Stomach (tissue), 4 donors: ENCODE measurements around the gene ASMTL.

ENCODE experiments used
- EP300 ChIP-seq: sonication (generic); formaldehyde crosslinking; IDR thresholded peaks from one replicate; pipeline ENCODE4 v1.6.1; 2017; ENCODE audit warnings: antibody characterized with exemption
- POLR2A ChIP-seq, 4 donors: fragments of 450-650 bp; IDR thresholded peaks; one replicate each; pipeline ENCODE4 v1.6.1; 2016; ENCODE audit warnings: antibody characterized with exemption in 4 of 4, control low read depth in 2 of 4, mild to moderate bottlenecking in 1 of 4, moderate library complexity in 1 of 4
- POLR2AphosphoS5 ChIP-seq, 3 donors: sonication (generic); formaldehyde crosslinking; IDR thresholded peaks; one replicate each; pipeline ENCODE4 v1.6.1; 2016; ENCODE audit warnings: antibody characterized with exemption in 3 of 3
- TF ChIP-seq, protein P1 (sequence below), 7 experiments: fragments of 450-650 bp in 4 of 7; fragments of 200-600 bp in 3 of 7; sonication (generic) in 3 of 7; IDR thresholded peaks; one replicate each; pipeline ENCODE4 v1.5.1; 2016 to 2019; ENCODE audit warnings: antibody characterized with exemption in 7 of 7, control low read depth in 2 of 7, mild to moderate bottlenecking in 1 of 7

DNA sequence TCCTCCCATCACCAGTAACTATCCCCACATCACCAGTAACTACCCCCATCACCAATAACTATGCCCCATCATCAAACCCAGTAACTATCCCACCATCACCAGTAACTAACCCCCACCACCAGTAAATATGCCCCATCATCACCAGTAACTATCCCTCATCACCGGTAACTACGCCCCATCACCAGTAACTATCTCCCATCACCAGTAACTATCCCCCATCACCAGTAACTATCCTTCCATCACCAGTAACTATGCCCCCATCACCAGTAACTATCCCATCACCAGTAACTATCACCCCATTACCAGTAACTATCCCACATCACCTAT, 2.9 kb downstream of the ASMTL start:
- TF ChIP-seq, protein P1, sequence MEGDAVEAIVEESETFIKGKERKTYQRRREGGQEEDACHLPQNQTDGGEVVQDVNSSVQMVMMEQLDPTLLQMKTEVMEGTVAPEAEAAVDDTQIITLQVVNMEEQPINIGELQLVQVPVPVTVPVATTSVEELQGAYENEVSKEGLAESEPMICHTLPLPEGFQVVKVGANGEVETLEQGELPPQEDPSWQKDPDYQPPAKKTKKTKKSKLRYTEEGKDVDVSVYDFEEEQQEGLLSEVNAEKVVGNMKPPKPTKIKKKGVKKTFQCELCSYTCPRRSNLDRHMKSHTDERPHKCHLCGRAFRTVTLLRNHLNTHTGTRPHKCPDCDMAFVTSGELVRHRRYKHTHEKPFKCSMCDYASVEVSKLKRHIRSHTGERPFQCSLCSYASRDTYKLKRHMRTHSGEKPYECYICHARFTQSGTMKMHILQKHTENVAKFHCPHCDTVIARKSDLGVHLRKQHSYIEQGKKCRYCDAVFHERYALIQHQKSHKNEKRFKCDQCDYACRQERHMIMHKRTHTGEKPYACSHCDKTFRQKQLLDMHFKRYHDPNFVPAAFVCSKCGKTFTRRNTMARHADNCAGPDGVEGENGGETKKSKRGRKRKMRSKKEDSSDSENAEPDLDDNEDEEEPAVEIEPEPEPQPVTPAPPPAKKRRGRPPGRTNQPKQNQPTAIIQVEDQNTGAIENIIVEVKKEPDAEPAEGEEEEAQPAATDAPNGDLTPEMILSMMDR (IDR thresholded peaks at IDR 0.05): no peak
- no peak for TF ChIP-seq POLR2AphosphoS5 (IDR thresholded peaks at IDR 0.05)
- no peak for TF ChIP-seq POLR2A (IDR thresholded peaks at IDR 0.05)
- no peak for TF ChIP-seq EP300
